NK-92 (cell line): ENCODE results near the gene LPAR5.

Experiments
- DNase-seq: peaks from one replicate; lab custom pipeline; 2025; ENCODE audit not compliant: unreplicated experiment; lab: John Stamatoyannopoulos, UW

Gene LPAR5

DNA sequence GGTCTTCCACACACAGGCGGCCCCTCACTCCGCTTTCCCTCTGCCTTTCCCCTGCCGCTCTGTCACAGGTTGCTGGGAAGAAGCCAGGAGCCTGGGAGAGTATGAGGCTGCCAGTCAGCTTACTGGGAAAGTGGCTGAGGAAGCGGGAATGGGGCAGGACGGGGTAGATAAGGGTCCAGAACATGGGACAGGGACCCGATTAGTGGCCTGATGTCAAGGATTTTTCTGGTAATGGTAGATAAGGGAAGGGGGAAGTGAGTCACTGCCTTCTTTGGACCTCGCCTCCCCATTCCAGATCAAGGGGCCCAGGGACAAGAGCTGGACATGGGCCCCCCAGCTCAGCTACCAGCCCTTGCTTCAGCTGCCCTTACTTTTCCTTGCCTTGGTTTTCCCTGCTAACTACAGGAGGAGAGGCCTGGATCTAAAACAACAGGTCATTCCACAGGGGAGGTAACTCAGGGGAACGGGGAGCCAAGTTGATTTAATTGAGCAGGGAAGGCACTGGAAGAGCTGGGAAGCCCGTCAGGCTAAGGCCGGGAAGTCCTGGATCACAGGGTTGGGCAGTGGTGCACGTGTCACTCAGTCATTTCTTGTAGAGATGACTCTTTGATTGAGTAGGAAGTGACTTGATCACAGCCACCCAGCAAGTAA is 3.5 kb upstream of the LPAR5 start:
- DNase-seq: no peak

GRCh38 chr12:6638305-6638704 is 2.5 kb upstream of the LPAR5 start:
- DNase-seq: no peak

DNA sequence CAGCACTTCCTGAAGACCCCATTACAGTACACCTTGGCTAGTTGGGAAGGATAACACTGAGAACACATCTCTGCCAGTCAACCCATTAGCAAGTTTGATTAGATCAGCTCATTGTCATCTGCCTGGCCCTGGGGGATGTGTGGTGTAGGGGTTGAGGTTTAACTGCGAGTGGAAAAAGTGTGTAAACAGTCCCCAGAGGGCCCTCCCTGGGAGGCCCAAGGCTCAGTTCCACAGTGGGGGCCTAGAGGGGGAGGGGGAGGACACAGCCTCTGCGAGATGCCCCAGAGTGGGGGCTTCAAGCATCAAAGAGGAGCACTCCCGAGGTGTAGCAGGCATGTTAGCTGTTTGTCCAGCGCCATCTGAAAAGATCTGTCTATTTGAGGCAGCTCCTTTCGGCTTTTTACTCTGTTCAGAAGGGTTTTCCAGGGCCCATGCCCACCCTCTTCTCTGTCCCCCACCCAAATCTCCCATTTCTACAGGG is 344 bp downstream of the LPAR5 start:
- DNase-seq: no peak

- DNase-seq: no peak
Measured at GRCh38 chr12:6632026-6632983, 3.5 kb downstream of the LPAR5 start.

DNA sequence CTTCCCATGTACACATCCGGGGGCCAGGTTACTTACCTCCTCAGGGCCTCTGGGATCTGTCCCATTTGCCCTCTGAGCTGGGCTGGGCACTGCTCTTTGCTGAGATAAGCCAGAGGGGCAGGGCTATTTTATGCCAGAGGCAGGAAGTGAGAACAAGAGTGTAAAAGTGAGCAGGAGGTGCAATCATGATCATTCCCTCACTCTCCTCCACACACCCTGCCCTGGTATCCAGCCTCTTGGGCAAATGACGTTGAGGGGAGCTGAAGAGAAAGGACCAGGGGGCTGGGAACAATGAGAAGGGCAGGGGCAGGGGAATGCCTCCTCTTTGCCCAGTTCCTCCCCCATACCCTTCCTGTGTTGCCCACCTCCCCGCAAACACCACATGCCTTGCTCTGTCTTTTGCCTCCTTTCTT is 4.2 kb downstream of the LPAR5 start:
- DNase-seq: no peak

DNA sequence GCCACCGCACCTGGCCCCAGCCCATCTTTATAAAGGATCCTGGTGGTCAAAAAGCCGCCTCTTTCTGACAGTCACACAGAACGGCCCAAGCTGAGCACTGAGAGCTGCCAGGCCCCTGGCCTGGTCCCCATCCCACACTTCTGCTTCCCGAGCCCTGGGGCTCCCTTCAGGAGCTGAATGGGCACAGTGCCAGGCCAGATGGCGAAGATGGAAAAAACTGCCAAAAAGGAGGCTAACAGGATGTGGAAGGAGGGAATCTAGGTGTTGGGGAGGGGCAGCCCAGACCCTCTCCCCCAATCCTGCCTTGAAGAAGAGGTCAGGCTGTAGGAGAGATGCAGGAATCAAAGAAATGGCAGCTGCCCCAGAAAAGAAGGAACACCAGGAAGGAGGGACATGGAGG is 5.0 kb downstream of the LPAR5 start:
- no peak for DNase-seq

- no peak for DNase-seq
Measured at GRCh38 chr12:6627616-6628015, 8.1 kb downstream of the LPAR5 start.

DNA sequence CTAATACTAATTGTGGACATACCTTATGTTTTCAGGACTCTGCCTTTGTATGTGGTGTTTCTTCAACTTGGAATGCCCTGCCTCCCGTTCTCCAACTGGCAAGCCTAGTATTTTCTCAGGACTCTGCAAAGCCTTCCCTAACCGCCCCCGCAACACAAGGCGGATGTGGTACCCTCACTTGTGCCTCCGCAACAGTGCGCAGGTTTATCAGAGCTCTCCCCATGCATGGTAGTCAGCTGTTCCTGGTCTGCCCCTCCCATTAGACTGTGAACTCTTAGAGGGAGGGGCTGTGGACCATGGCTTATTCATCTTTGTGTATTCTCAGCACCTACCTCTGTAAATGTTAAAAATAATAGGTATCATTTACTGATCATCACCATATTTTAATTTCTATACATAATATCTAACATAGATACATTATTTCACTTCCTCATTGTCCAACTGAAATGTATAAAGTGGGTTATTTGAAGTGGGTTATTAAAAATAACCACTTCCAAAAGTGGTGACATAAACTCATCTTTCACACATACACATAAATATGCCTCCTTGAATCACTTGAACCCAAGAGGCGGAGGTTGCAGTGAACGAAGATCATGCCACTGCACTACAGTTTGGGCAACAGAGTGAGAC is 9.0 kb downstream of the LPAR5 start:
- DNase-seq: no peak

DNA sequence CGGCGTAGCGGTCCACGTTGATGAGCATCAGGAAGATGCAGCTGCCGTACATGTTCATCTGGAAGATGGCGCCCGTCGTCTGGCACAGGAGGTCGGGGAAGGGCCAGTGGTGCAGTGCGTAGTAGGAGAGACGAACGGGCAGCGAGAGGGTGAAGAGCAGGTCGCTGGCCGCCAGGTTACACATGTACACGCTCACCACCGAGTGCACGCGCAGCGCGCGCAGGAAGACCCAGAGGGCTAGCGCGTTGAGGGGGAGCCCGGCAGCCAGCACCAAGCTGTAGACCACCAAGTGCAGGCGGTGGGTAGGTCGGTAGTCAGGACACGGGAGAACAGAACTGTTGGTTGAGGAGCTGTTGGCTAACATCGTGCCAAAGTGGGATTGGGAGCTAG is 14.9 kb downstream of the LPAR5 start:
- DNase-seq: no peak

- no peak for DNase-seq
Measured at GRCh38 chr12:6620137-6620884, 15.4 kb downstream of the LPAR5 start.

DNA sequence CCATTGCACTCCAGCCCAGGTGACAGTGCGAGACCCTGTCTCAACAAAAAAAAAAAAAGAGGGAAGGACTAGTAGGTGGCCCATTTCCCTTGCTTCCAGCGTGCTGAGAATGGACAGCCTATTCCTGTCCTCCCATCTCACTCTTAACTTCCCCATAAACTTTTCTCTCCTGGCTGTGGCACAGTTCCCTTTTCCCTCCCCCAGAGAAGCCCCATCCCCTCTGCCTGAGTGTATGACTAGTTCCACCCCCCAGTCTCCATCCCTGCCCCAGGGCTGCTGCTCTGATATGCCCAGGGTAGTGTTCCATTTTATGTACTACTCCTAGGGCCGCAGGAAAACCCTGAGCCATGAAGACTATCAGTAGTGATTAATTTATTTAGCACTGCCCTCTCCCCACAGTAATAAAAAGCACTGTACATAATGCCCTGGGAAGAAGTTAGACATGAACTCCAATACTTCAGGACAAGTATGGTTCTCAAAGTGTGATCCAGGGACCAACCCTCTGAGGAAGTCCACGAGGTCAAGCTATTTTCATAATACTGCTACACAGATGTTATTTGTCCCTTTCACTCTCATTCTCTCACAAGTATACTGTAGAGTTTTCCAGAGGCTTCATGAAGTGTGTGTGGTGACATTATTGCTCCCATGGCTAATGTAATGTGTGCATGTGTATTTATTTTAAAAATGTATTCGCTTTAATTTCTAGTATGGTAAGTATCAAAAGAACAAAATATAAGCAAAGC is 17.1 kb downstream of the LPAR5 start:
- no peak for DNase-seq

- no peak for DNase-seq
Measured at GRCh38 chr12:6615802-6616201, 20.0 kb downstream of the LPAR5 start.

- DNase-seq: no peak
Measured at GRCh38 chr12:6614513-6615172, 21.1 kb downstream of the LPAR5 start.

GRCh38 chr12:6613776-6614512 is 21.8 kb downstream of the LPAR5 start:
- DNase-seq: no peak

- DNase-seq: no peak
Measured at GRCh38 chr12:6613015-6613775, 22.6 kb downstream of the LPAR5 start.

DNA sequence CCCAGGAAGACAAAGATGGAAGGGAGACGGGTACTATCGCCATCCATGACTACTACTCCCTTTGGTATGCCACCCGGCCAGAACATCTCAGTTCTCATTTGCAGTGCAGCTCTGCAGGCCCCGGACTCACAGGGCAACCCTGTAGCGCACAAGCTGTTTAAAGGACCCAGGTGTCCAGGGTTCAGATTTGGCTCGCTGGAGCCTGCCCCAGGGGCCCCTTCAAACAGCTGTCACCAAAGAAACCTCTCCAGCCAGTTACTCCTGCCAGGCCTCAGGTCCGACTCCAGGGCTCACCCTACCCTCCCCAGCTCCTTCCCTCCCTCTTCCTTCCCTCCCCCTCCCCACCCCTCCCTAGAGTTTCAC is 23.1 kb downstream of the LPAR5 start:
- no peak for DNase-seq

- DNase-seq: no peak
Measured at GRCh38 chr12:6612247-6612646, 23.5 kb downstream of the LPAR5 start.

DNA sequence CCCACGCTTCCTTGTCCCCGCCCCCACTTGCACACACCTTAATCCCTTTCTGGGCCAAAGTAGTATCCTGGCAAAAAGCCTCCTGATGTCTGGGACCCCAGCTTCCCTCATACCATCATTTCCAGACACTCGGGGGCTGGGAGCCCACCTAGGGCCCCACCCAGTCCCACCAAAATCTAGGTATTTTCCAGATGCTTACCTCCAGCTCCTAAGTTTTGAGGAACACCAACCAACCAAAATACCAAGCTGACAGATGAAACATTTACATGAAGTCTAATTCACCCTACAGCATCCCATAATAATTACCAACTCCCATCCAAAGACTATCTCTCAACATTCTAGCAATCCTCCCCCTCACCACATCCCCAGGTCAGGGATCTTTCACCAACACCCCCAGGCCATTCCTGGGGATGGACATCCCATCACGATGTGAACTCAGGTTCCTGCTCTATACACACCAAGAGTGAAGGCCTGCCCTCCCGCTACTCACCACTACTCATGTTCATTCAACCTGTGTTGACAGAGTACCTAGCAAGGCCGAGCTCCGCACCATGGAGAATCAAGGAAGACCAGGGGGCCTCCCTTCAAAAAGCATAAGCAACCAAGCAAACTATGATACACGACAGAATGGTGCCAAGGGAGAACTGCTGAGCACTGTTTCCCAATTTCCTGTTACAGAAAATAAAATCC is 27.0 kb downstream of the LPAR5 start:
- DNase-seq: no peak
